ENCODE results near the gene KSR1.
"Not testable (repeated sequence)": the region's sequence is repeated elsewhere in the genome, so short reads cannot be mapped to it uniquely, and the experiment has no call there.

The KSR1 gene

GRCh38 chr17:27454089-27454488, 2.2 kb upstream of the KSR1 start:
- no peak for DNase-seq (ENCODE audit: low spot score)

GRCh38 chr17:27455236-27455913, 873 bp upstream of the KSR1 start:
- DNase-seq (ENCODE audit: low spot score), result no peak

- no peak for DNase-seq (ENCODE audit: low spot score)
These were observed 572 bp downstream of the KSR1 start for GRCh38 chr17:27456681-27457359.

- no peak for DNase-seq (ENCODE audit: low spot score)
These were observed 1.1 kb downstream of the KSR1 start for GRCh38 chr17:27457360-27457715.

- DNase-seq (ENCODE audit: low spot score), result no peak
These were observed 1.7 kb downstream of the KSR1 start for GRCh38 chr17:27457731-27458523.

GRCh38 chr17:27458524-27458908, 2.3 kb downstream of the KSR1 start:
- DNase-seq (ENCODE audit: low spot score), result no peak

GRCh38 chr17:27459433-27459832, 3.2 kb downstream of the KSR1 start:
- no peak for DNase-seq (ENCODE audit: low spot score)

- no peak for DNase-seq (ENCODE audit: low spot score)
These were observed 4.0 kb downstream of the KSR1 start for GRCh38 chr17:27460196-27460725.

- no peak for DNase-seq (ENCODE audit: low spot score)
These were observed 5.1 kb downstream of the KSR1 start for GRCh38 chr17:27461192-27461859.

GRCh38 chr17:27462149-27462548, 5.9 kb downstream of the KSR1 start:
- DNase-seq (ENCODE audit: low spot score), result no peak

GRCh38 chr17:27462714-27463113, 6.5 kb downstream of the KSR1 start:
- DNase-seq (ENCODE audit: low spot score), result no peak

- no peak for DNase-seq (ENCODE audit: low spot score)
These were observed 7.0 kb downstream of the KSR1 start for GRCh38 chr17:27463235-27463677.

GRCh38 chr17:27464019-27464418, 7.8 kb downstream of the KSR1 start:
- DNase-seq (ENCODE audit: low spot score), result not testable (repeated sequence)

- DNase-seq (ENCODE audit: low spot score), result no peak
These were observed 8.2 kb downstream of the KSR1 start for GRCh38 chr17:27464431-27464830.

- not testable (repeated sequence) for DNase-seq (ENCODE audit: low spot score)
These were observed 9.6 kb downstream of the KSR1 start for GRCh38 chr17:27465875-27466274.

GRCh38 chr17:27466376-27466742, 10.1 kb downstream of the KSR1 start:
- no peak for DNase-seq (ENCODE audit: low spot score)

GRCh38 chr17:27466743-27467375, 10.6 kb downstream of the KSR1 start:
- no peak for DNase-seq (ENCODE audit: low spot score)

GRCh38 chr17:27469256-27469655, 13.0 kb downstream of the KSR1 start:
- no peak for DNase-seq (ENCODE audit: low spot score)

- no peak for DNase-seq (ENCODE audit: low spot score)
These were observed 15.3 kb downstream of the KSR1 start for GRCh38 chr17:27471321-27472269.

GRCh38 chr17:27473190-27473747, 17.0 kb downstream of the KSR1 start:
- no peak for DNase-seq (ENCODE audit: low spot score)

Measured in HuH-7.5 (cell line).